ENCODE data around the gene SYT8.
"Not testable (repeated sequence)": the region's sequence is repeated elsewhere in the genome, so short reads cannot be mapped to it uniquely, and the experiment has no call there.

SYT8 gene

GRCh38 chr11:1870721-1871466 lies 36.1 kb downstream of the SYT8 start:
- H3K9ac ChIP-seq (ENCODE audit: low read depth, low read length): no peak overlapping the region
- peaks cover 4% of the 10 kb centered on the region; the same call in 1 of the 2 replicates for H3K4me1 ChIP-seq (ENCODE audit: insufficient read depth, low read length)
- no peaks in the 10 kb centered on the region for H3K36me3 ChIP-seq (ENCODE audit: insufficient read depth, low read length)

DNA sequence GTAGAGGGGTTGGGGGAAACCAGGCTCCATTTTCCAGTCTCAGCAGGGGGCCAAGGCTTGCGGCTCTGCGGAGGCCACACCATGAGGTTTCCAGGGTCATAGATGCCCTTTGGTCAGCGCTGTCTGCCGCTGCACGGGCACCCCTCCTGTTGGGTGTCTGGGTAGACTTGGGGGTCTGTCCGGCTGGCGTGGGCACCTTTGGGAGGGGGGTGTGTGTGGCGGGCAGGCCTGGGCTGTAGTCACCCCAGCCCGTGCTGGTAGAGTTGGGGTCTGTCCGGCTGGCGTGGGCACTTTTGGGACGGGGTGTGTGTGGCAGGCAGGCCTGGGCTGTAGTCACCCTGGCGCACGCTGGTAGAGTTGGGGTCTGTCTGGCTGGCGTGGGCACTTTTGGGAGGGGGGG lies 36.7 kb downstream of the SYT8 start:
- Histone ChIP-seq H3K9me3 (ENCODE audit: control insufficient read depth, insufficient read depth, low read length) (no peaks in the 10 kb centered on the region), H3K4me1 (ENCODE audit: insufficient read depth, low read length) (peaks cover 4% of the 10 kb centered on the region; the same call in 1 of the 2 replicates), H3K9ac (ENCODE audit: low read depth, low read length) (no peak overlapping the region), H3K36me3 (ENCODE audit: insufficient read depth, low read length) (no peaks in the 10 kb centered on the region)

More at GRCh38 chr11:1870721-1871466, 36.1 kb downstream of the SYT8 start:
- H3K9me3 ChIP-seq (ENCODE audit: control insufficient read depth, insufficient read depth, low read length): no peaks in the 10 kb centered on the region

- Histone ChIP-seq H3K4me1 (ENCODE audit: insufficient read depth, low read length) (peaks cover 7% of the 10 kb centered on the region; the same call in 1 of the 2 replicates), H3K9ac (ENCODE audit: low read depth, low read length) (no peak overlapping the region), H3K36me3 (ENCODE audit: insufficient read depth, low read length) (no peaks in the 10 kb centered on the region), H3K9me3 (ENCODE audit: control insufficient read depth, insufficient read depth, low read length) (no peaks in the 10 kb centered on the region)
Measured at GRCh38 chr11:1872267-1872985, 37.6 kb downstream of the SYT8 start.

DNA sequence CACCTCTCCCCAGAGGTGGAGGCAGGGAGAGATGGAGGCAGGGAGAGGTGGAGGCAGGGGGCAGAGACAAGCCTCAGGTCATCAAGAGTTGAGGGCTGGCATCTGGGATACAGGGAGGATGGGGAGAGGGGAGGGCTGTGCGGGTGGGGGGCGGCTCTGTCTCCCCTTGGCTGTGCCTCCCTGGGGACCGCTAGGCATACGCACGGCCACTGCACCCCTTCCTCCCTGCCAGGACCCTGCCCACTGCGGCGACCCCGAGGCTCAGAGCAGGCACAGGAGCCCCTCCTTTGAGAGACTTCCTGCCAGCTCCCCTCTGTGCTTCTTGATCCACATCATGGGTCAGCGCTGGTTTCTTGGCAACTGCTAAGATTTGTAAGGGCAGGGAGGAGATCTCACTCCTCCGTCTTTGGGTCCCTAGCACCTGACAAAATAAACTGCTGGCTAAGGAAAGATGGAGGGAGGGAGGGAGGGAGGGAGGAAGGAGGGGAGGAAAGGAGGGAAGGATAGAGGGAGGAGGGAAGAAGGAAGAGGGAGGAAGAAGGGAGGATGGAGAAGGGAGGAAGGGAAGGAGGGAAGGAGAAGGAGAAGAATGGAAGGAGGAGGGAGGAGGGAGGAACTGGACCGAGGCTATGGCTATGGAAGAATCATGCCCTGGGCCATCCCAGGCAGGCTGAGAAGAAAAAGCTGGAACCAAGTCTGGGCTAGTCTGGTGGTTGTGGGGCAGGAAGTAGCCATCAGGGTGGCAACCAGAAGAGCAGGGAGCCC lies 38.4 kb downstream of the SYT8 start:
- Histone ChIP-seq H3K9me3 (ENCODE audit: control insufficient read depth, insufficient read depth, low read length) (no peaks in the 10 kb centered on the region), H3K36me3 (ENCODE audit: insufficient read depth, low read length) (no peaks in the 10 kb centered on the region), H3K9ac (ENCODE audit: low read depth, low read length) (no peak overlapping the region), H3K4me1 (ENCODE audit: insufficient read depth, low read length) (peaks cover 8% of the 10 kb centered on the region; the same call in 1 of the 2 replicates)

DNA sequence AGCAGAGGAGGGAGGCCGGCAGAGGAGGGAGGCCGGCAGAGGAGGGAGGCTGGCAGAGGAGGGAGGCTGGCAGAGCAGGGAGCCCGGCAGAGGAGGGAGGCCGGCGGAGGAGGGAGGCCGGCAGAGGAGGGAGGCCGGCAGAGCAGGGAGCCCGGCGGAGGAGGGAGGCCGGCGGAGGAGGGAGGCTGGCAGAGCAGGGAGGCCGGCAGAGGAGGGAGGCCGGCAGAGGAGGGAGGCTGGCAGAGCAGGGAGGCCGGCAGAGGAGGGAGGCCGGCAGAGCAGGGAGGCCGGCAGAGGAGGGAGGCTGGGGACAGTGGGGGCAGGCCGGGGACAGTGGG lies 39.0 kb downstream of the SYT8 start:
- not testable (repeated sequence) for H3K9ac ChIP-seq (ENCODE audit: low read depth, low read length); H3K4me1 ChIP-seq (ENCODE audit: insufficient read depth, low read length); H3K36me3 ChIP-seq (ENCODE audit: insufficient read depth, low read length); H3K9me3 ChIP-seq (ENCODE audit: control insufficient read depth, insufficient read depth, low read length)

DNA sequence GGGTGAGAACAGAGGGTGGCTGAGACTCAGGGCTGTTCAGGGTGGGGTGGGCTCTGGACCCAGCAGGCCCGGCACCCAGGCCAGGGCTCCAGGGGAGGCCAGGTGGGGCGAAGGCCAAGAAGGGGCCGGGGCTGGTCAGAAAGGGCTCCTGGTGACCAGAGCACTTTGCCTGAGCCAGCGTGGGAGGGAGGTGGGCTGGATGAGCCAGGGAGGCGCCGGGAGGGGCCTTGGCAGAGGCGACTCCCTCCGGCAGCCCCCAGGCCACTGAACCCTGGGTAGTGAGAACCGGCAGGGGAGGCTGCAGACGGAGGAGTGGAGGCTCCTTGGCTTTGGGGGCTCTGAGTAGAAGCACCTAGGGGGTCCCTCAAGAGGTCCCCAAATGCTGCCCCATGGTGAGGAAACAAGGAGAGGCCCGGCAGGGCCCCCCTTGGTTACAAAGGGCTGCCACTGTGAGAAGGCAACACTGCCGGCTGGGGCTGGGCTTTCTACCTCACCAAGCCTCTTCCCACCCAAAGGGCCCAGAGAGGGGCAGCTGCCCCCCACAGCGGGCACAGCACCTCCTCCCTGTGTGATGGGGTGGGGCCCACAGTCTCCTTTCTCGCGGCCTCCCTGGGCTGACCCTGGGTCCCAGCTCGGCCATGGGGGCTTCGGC lies 39.8 kb downstream of the SYT8 start:
- H3K9me3 ChIP-seq (ENCODE audit: control insufficient read depth, insufficient read depth, low read length); H3K9ac ChIP-seq (ENCODE audit: low read depth, low read length); H3K4me1 ChIP-seq (ENCODE audit: insufficient read depth, low read length); H3K36me3 ChIP-seq (ENCODE audit: insufficient read depth, low read length): not testable (repeated sequence)

DNA sequence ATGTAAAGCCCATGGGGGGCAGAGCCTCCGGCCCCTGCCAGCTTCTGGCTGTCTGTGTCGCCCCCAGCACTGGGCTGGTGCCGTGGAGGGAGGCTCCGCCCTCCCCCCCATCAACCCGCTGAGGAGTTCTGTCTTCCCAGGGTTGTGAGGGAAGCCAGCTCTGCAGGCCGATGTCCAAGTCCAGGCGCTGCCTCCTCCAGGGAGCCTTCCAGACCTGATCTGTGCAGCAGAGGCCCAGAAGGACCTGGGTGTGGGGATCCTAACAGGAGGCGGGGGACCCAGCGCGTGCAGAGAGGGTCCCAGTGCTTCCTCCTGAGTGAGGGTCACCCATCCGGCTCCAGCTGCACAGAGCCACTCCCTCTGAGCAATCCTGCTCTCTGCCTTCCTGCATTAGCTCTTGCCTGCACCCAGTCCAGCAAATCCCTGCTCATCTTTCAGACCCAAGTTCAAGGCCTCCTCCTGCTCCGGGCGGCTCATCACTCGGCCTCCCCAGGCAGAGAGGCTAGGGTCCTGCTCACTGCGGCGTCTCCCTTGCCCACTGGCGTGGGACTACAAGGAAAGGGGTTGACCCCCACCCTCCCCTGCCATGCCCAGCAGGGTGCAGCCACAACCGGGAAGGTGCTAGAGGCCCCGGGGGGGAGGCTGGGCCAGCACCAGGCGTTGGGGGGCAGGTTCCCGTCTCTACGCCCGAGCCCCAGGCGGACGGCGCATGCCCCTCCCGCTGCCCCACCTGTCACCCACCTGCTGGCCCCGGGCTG lies 40.5 kb downstream of the SYT8 start:
- peaks cover 8% of the 10 kb centered on the region; the same call in 1 of the 2 replicates for H3K4me1 ChIP-seq (ENCODE audit: insufficient read depth, low read length)
- H3K9me3 ChIP-seq (ENCODE audit: control insufficient read depth, insufficient read depth, low read length): no peaks in the 10 kb centered on the region
- H3K9ac ChIP-seq (ENCODE audit: low read depth, low read length): no peak overlapping the region
- H3K36me3 ChIP-seq (ENCODE audit: insufficient read depth, low read length): no peaks in the 10 kb centered on the region

DNA sequence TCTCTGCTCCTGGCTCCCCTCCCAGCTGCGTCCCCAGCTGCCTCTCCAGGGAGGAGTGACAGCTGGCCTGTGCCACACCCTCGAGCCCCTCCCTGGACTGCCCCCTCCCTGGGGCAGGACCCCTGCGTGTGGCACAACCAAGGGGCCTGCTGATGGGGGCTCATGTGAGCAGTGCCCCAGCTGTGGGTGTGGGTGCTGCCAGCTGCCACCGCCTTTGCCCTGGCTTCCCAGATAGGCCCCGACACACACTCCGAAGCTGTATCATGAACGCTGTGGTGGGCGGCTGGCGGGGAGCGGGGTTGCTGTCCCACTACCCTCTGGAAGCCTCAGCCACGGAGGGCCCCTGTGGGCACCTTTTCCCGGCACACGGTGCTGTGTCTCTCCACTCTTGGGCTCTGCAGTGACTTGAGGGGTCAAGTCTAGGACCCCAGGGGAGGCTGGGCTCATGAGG lies 41.1 kb downstream of the SYT8 start:
- not testable (repeated sequence) for H3K9me3 ChIP-seq (ENCODE audit: control insufficient read depth, insufficient read depth, low read length); H3K36me3 ChIP-seq (ENCODE audit: insufficient read depth, low read length); H3K4me1 ChIP-seq (ENCODE audit: insufficient read depth, low read length); H3K9ac ChIP-seq (ENCODE audit: low read depth, low read length)

GRCh38 chr11:1876361-1877063 lies 41.7 kb downstream of the SYT8 start:
- H3K9me3 ChIP-seq (ENCODE audit: control insufficient read depth, insufficient read depth, low read length): no peaks in the 10 kb centered on the region
- H3K36me3 ChIP-seq (ENCODE audit: insufficient read depth, low read length): no peaks in the 10 kb centered on the region
- no peak overlapping the region; the same call in 1 of the 2 replicates for H3K9ac ChIP-seq (ENCODE audit: low read depth, low read length)
- H3K4me1 ChIP-seq (ENCODE audit: insufficient read depth, low read length): peaks cover 8% of the 10 kb centered on the region; the same call in 1 of the 2 replicates

DNA sequence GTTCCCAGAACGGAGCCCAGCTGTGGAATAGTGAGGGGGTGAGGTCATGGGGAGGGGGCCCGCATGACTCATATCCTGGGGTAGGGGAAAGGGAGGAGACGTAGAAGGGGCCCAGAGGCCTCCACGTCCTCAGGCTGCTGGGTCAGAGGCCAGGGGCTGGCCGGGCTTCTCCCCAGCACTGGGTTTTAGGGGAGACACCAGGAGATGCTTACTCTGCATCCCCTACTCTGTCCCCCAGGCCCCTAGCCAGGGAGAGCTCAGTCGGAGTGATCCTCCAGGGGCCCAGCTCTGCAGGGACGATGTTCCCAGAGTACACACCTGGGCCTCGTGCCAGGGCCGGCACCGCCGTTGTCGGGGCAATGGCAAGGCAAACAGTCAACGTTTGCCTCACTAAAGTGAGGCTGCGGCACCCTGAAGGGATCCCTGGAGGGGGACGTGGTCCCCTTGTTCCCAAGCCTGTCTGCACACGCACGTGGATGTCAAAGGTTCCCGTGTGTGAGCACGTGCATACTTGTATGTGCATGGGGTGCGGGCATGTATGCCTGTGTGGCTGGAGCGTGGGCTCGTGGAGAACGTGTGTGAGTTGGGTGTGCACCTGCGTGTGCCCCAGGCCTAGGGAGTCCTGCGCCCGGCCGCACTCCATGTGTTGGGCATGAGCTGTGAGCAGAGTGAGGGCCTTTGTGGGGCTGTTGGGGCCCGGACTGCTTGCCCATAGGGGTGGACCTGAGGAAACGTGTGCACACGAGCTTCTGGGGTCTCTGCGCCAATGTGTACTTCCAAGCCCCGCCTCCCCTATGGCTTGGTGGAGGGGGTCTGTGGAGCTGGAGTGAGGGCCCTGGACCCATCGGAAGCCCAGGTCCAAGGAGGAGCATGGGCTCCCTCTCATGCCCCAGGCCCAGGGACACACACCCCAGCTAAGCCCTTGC lies 42.7 kb downstream of the SYT8 start:
- Histone ChIP-seq H3K9ac (ENCODE audit: low read depth, low read length) (no peak overlapping the region), H3K36me3 (ENCODE audit: insufficient read depth, low read length) (no peaks in the 10 kb centered on the region), H3K4me1 (ENCODE audit: insufficient read depth, low read length) (peaks cover 8% of the 10 kb centered on the region; the same call in 1 of the 2 replicates), H3K9me3 (ENCODE audit: control insufficient read depth, insufficient read depth, low read length) (no peaks in the 10 kb centered on the region)

GRCh38 chr11:1878137-1879031 lies 43.6 kb downstream of the SYT8 start:
- H3K9ac ChIP-seq (ENCODE audit: low read depth, low read length): no peak overlapping the region

More at GRCh38 chr11:1878137-1879031, 43.6 kb downstream of the SYT8 start:
- H3K36me3 ChIP-seq (ENCODE audit: insufficient read depth, low read length): no peaks in the 10 kb centered on the region
- H3K9me3 ChIP-seq (ENCODE audit: control insufficient read depth, insufficient read depth, low read length): no peaks in the 10 kb centered on the region
- H3K4me1 ChIP-seq (ENCODE audit: insufficient read depth, low read length): peaks cover 8% of the 10 kb centered on the region; the same call in 1 of the 2 replicates
